Psoas muscle (tissue), 8 donors: Measurements from ENCODE around the gene EYS. TPM values are rescaled to one million over a fixed set of nuclear protein-coding genes. Genes with fewer than 3 reads are reported as not detected.

Experiments used
- ATAC-seq, 4 donors: fragments of 200-7000 bp; cut with Tn5 transposase; one replicate each; pipeline ENCODE4 v1.9.1; 2020; ENCODE audit warnings: moderate library complexity in 3 of 4, mild to moderate bottlenecking in 2 of 4
- DNase-seq, 2 donors: peaks; one replicate each; pipeline ENCODE4 v3.0.0-alpha.2; 2020
- H3K27ac ChIP-seq: fragments of 200-600 bp; one replicate; pipeline ENCODE4 v1.8.0; 2022
- H3K27me3 ChIP-seq, 3 donors: fragments of 200-600 bp in 1 of 3; one replicate each; pipeline versions ENCODE4 v1.6.1 to v1.8.0; 2013 to 2022; ENCODE audit warnings: low read length in 2 of 3, mild to moderate bottlenecking in 2 of 3, moderate library complexity in 1 of 3; ENCODE audit not compliant: insufficient read depth in 3 of 3
- H3K36me3 ChIP-seq, 2 donors: fragments of 200-600 bp in 1 of 2; one replicate each; pipeline versions ENCODE4 v1.6.1 to v1.8.0; 2013 to 2022; ENCODE audit warnings: low read depth in 1 of 2, mild to moderate bottlenecking in 1 of 2, moderate library complexity in 1 of 2; ENCODE audit not compliant: insufficient read depth in 1 of 2
- H3K4me1 ChIP-seq: fragments of 200-600 bp; one replicate; pipeline ENCODE4 v1.8.0; 2022
- H3K4me3 ChIP-seq: fragments of 200-600 bp; one replicate; pipeline ENCODE4 v1.8.0; 2022; ENCODE audit warnings: mild to moderate bottlenecking
- H3K9me3 ChIP-seq: fragments of 200-600 bp; one replicate; pipeline ENCODE4 v1.8.0; 2022
- CTCF ChIP-seq: fragments of 200-600 bp; IDR thresholded peaks from one replicate; pipeline ENCODE4 v1.8.0; 2022; ENCODE audit warnings: antibody characterized with exemption
- WGBS, 3 donors: extraction: QIAGEN DNeasy Blood & Tissue Kit; methylation state at CpG; one replicate each; pipeline versions ENCODE4 v1.1.6 to v1.1.7; 2013; 5-methylcytosine and 5-hydroxymethylcytosine counted together
- intact Hi-C, 2 donors: fragments of 100-400 bp; cut with DNase I; formaldehyde crosslinking; loops; one replicate each; pipeline versions ENCODE4 v1.11.0 to v1.14.2; 2022
- long read RNA-seq, 2 donors: library from polyadenylated mRNA; unstranded; transcript quantifications; one replicate each; pipeline ENCODE4 v2.0.0, GENCODE V29; 2021
- polyA plus RNA-seq, 3 donors: library from polyadenylated mRNA; stranded (reverse); fragments of 200-250 nt; gene quantifications; one replicate each; pipeline ENCODE4 v1.2.3, GENCODE V29; 2013
- total RNA-seq, 4 donors: library from RNA; stranded (reverse); fragmentation: NEBNext Ultra II Directional in 2 of 4; extraction: Animal tissue kit (Norgen Biotek cat#: 25700) in 2 of 4; gene quantifications; one replicate each; pipeline versions ENCODE4 v1.2.1 to v1.2.4, GENCODE V29; 2021 to 2023
- donor health status: healthy with polysubstance abuse.
- donor health status: DM: no; HTN: no; CAD: no; lungs with moderate emphysema.
- donor health status: Bipolar disorder and iron deficiency.
- donor health status: healthy.
- donor health status: DM: yes; HTN: yes; CAD: no.
- donor health status: DM: no; HTN: no; CAD: no.
- donor health status: DM: no; HTN: no; CAD: no.
- donor health status: DM: yes; HTN: yes; CAD: no.

Gene EYS
- total RNA-seq (not detected), polyA plus RNA-seq (under 1 TPM in 1 of 3 donors, not detected in 2; under 0.01 TPM)
- long read RNA-seq, donor 1 = 0 reads
- long read RNA-seq, donor 2 = 0 reads

- DNase-seq (no peak), ATAC-seq (no peak)
- H3K9me3 ChIP-seq = no peaks in the 10 kb centered on the region
- no peak for TF ChIP-seq CTCF
- 43 to 46% (median 44%) methylated on average over 4 of the region's 4 CpGs for WGBS, 3 donors
- no peaks in the 10 kb centered on the region for H3K27me3 ChIP-seq
- H3K4me3 ChIP-seq = no peak within 1 kb of the TSS
- no peaks in the 10 kb centered on the region for H3K36me3 ChIP-seq
- no peak within 1 kb of the TSS for H3K27ac ChIP-seq
- intact Hi-C loops = no loop called here
- H3K4me1 ChIP-seq = no peaks in the 10 kb centered on the region
Measured at GRCh38 chr6:65707126-65707826, at the start of gene EYS. EYS (minus strand) TSS chr6:65707226; CDS start chr6:65495410, 211,816 bp downstream.

GRCh38 chr6:65746302-65746701 lies 39.3 kb upstream of the EYS start:
- no peak for ATAC-seq
- 75 to 91% (median 83%) methylated on average over 4 of the region's 4 CpGs for WGBS, 3 donors
- Histone ChIP-seq H3K36me3 (no peaks in the 10 kb centered on the region), H3K4me1 (no peaks in the 10 kb centered on the region), H3K4me3 (no peak overlapping the region), H3K9me3 (no peaks in the 10 kb centered on the region), H3K27ac (no peak overlapping the region), H3K27me3 (no peaks in the 10 kb centered on the region)
- DNase-seq = no peak
- intact Hi-C loops = no loop called here
- TF ChIP-seq CTCF = no peak

- intact Hi-C loops = no loop called here
- Histone ChIP-seq H3K4me1 (no peaks in the 10 kb centered on the region), H3K9me3 (no peaks in the 10 kb centered on the region), H3K36me3 (no peaks in the 10 kb centered on the region), H3K27ac (no peak overlapping the region), H3K27me3 (no peaks in the 10 kb centered on the region), H3K4me3 (no peak overlapping the region)
- TF ChIP-seq CTCF = no peak
- ATAC-seq (no peak), DNase-seq (no peak)
- 80 to 91% (median 86%) methylated on average over 2 of the region's 2 CpGs for WGBS, 3 donors
Measured at GRCh38 chr6:65745614-65746013, 38.6 kb upstream of the EYS start.

GRCh38 chr6:65728879-65729479 lies 22.0 kb upstream of the EYS start:
- H3K27me3 ChIP-seq = no peaks in the 10 kb centered on the region
- H3K9me3 ChIP-seq = no peaks in the 10 kb centered on the region
- ATAC-seq (no peak), DNase-seq (no peak)
- no peak overlapping the region for H3K4me3 ChIP-seq
- no peaks in the 10 kb centered on the region for H3K4me1 ChIP-seq
- 46 to 48% (median 46%) methylated on average over 3 of the region's 3 CpGs for WGBS, 3 donors
- H3K36me3 ChIP-seq = no peaks in the 10 kb centered on the region
- no peak overlapping the region for H3K27ac ChIP-seq
- TF ChIP-seq CTCF = no peak
- intact Hi-C loops = no loop called here
